ENCODE results near the gene CTBP2.

GRCh38 chr10:125003901-125004467, 156.4 kb downstream of the CTBP2 start:
- TF ChIP-seq CTCF (IDR thresholded peaks at IDR 0.05) (no peak), POLR2A (IDR thresholded peaks at IDR 0.05) (no peak)
